ENCODE data around the gene BSPRY. TPM values are rescaled to one million over a fixed set of nuclear protein-coding genes. Genes with fewer than 3 reads are reported as not detected.

Gene BSPRY
- total RNA-seq, 1 donor from 2014 or later: 0.58 TPM

DNA sequence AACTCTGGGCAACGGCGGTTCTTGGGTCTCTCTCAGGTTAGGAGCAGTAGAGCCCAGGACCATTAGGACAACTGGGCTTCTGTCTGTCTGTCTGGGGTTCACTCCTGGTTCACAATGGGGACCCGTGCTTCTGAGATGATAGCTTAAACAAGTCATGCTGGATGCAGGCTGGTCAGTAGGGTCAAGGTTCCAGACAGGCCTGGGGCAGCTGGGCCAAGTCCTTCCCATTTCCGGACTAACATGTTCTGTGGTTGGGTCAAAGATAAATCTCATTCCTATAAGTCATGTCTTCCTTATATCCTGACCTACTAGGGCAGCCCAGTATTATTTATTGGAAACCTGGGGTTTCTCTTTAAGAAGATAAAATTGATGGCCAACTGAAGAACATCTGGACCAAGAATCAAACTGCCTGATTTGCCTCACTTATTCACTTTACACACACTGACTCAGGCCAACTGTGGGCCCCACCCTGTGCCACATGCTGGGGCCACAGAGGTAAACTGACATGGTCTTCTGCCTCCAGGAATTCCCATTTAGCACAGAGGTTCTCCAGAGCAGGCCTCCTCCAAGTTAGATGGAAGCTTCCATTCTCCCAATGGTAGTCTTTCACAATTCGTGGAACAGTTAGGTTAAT is 19.1 kb downstream of the BSPRY start:
- Histone ChIP-seq H2AFZ (replicated peaks) (no peak overlapping the region), H3F3A (ENCODE audit: low read depth) (no peaks in the 10 kb centered on the region), H3K4me3 (no peak overlapping the region), H3K79me2 (ENCODE audit: low read depth) (no peaks in the 10 kb centered on the region), H4K20me1 (ENCODE audit: low read depth) (no peaks in the 10 kb centered on the region), H3K4me2 (no peak overlapping the region), H3K9ac (no peak overlapping the region), H3K27me3 (no peaks in the 10 kb centered on the region), H3K9me3 (ENCODE audit: low read depth) (no peaks in the 10 kb centered on the region), H3K27ac (no peak overlapping the region), H3K36me3 (no peaks in the 10 kb centered on the region), H3K4me1 (no peaks in the 10 kb centered on the region)
- Mint-ChIP-seq H3K4me3 (no peak overlapping the region), H3K36me3 (no peaks in the 10 kb centered on the region), H3K9me3 (no peaks in the 10 kb centered on the region), H3K27ac (peak overlapping the region; percentile 85), H3K4me1 (peaks cover 3% of the 10 kb centered on the region), H3K27me3 (ENCODE audit: insufficient read depth, low read depth) (peaks cover 7% of the 10 kb centered on the region)
- TF ChIP-seq, protein P1, sequence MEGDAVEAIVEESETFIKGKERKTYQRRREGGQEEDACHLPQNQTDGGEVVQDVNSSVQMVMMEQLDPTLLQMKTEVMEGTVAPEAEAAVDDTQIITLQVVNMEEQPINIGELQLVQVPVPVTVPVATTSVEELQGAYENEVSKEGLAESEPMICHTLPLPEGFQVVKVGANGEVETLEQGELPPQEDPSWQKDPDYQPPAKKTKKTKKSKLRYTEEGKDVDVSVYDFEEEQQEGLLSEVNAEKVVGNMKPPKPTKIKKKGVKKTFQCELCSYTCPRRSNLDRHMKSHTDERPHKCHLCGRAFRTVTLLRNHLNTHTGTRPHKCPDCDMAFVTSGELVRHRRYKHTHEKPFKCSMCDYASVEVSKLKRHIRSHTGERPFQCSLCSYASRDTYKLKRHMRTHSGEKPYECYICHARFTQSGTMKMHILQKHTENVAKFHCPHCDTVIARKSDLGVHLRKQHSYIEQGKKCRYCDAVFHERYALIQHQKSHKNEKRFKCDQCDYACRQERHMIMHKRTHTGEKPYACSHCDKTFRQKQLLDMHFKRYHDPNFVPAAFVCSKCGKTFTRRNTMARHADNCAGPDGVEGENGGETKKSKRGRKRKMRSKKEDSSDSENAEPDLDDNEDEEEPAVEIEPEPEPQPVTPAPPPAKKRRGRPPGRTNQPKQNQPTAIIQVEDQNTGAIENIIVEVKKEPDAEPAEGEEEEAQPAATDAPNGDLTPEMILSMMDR (IDR thresholded peaks at IDR 0.05): no peak
- TF ChIP-seq EZH2 (IDR thresholded peaks at IDR 0.05) (no peak), EZH2phosphoT487 (IDR thresholded peaks at IDR 0.05) (no peak)
- no peak for DNase-seq (ENCODE audit: low spot score)

DNA sequence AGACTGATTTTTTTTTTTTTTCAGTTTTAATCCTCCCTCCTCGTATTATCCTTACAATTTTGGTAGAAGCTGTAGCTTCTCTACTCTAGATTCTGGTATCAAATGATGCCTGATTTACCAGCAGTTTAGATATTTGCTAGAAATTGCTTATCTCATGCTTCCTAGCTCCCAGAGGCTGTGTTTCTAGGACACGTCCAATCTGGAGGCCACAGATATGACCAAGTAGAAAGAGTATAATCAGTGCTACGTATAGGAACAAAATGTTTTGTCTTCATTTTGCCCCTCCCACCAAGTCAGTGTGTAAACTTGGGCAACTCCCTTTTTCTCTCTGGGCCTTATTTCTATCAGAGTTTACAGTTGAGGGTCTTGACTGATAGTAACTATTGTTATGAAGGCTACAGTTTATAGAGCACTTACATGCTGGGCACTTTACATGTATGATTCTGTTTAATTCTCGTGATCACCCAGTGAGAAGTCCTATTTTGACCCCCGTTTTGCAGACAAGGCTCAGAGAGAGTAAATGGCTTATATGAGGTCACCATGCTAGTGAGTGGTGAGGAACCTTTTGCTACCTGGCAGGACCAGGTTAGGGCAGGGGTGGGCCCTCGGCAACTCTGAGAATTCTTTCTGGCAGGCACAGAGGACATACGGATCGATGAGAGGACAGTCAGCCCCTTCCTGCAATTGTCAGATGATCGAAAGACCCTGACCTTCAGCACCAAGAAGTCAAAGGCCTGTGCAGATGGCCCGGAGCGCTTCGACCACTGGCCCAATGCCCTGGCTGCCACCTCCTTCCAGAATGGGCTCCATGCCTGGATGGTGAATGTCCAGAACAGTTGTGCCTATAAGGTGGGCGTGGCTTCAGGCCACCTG is 19.9 kb downstream of the BSPRY start:
- H4K20me1 ChIP-seq (ENCODE audit: low read depth): no peaks in the 10 kb centered on the region
- no peaks in the 10 kb centered on the region for H3K9me3 ChIP-seq (ENCODE audit: low read depth)
- H3K27me3 ChIP-seq: no peaks in the 10 kb centered on the region
- no peaks in the 10 kb centered on the region for H3K79me2 ChIP-seq (ENCODE audit: low read depth)
- H3K9ac ChIP-seq: no peak overlapping the region
- H3K27me3 Mint-ChIP-seq (ENCODE audit: insufficient read depth, low read depth): peaks cover 7% of the 10 kb centered on the region
- TF ChIP-seq, protein P1 (IDR thresholded peaks at IDR 0.05): no peak
- TF ChIP-seq EZH2 (IDR thresholded peaks at IDR 0.05) (no peak), EZH2phosphoT487 (IDR thresholded peaks at IDR 0.05) (no peak)
- no peak overlapping the region for H3K4me3 ChIP-seq
- H3K36me3 ChIP-seq: no peaks in the 10 kb centered on the region
- H2AFZ ChIP-seq (replicated peaks): no peak overlapping the region
- H3K4me2 ChIP-seq: no peak overlapping the region
- no peak overlapping the region for H3K27ac ChIP-seq
- H3K4me1 ChIP-seq: no peaks in the 10 kb centered on the region
- H3F3A ChIP-seq (ENCODE audit: low read depth): no peaks in the 10 kb centered on the region
- H3K4me1 Mint-ChIP-seq: peaks cover 2% of the 10 kb centered on the region
- no peak for DNase-seq (ENCODE audit: low spot score)
- H3K27ac Mint-ChIP-seq: no peak overlapping the region
- no peaks in the 10 kb centered on the region for H3K36me3 Mint-ChIP-seq
- no peak overlapping the region for H3K4me3 Mint-ChIP-seq
- H3K9me3 Mint-ChIP-seq: no peaks in the 10 kb centered on the region

DNA sequence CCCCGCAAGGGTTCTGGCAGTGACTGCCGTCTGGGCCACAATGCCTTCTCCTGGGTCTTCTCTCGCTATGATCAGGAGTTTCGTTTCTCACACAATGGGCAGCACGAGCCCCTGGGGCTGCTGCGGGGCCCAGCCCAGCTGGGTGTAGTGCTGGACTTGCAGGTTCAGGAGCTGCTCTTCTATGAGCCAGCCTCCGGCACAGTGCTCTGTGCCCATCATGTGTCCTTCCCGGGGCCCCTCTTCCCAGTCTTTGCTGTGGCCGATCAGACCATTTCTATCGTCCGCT is 20.5 kb downstream of the BSPRY start:
- H3K9ac ChIP-seq: no peak overlapping the region
- Mint-ChIP-seq H3K36me3 (no peaks in the 10 kb centered on the region), H3K27ac (no peak overlapping the region), H3K9me3 (no peaks in the 10 kb centered on the region), H3K4me1 (no peaks in the 10 kb centered on the region), H3K27me3 (ENCODE audit: insufficient read depth, low read depth) (peaks cover 7% of the 10 kb centered on the region), H3K4me3 (no peak overlapping the region)
- no peaks in the 10 kb centered on the region for H3K27me3 ChIP-seq
- H3K4me2 ChIP-seq: no peak overlapping the region
- TF ChIP-seq EZH2phosphoT487 (IDR thresholded peaks at IDR 0.05) (no peak), EZH2 (IDR thresholded peaks at IDR 0.05) (no peak)
- TF ChIP-seq, protein P1 (IDR thresholded peaks at IDR 0.05): no peak
- H3K4me1 ChIP-seq: no peaks in the 10 kb centered on the region
- no peak overlapping the region for H3K4me3 ChIP-seq
- no peaks in the 10 kb centered on the region for H3F3A ChIP-seq (ENCODE audit: low read depth)
- H3K36me3 ChIP-seq: no peaks in the 10 kb centered on the region
- H3K79me2 ChIP-seq (ENCODE audit: low read depth): no peaks in the 10 kb centered on the region
- no peak for DNase-seq (ENCODE audit: low spot score)
- H3K27ac ChIP-seq: no peak overlapping the region
- H4K20me1 ChIP-seq (ENCODE audit: low read depth): no peaks in the 10 kb centered on the region
- H3K9me3 ChIP-seq (ENCODE audit: low read depth): no peaks in the 10 kb centered on the region
- H2AFZ ChIP-seq (replicated peaks): no peak overlapping the region

Measured in neural progenitor cell (in vitro differentiated cells).